SK-N-SH (cell line): Measurements from ENCODE around the gene GNAT1. TPM values are rescaled to one million over a fixed set of nuclear protein-coding genes. Genes with fewer than 3 reads are reported as not detected.

Source experiments
- CTCF ChIA-PET: fragments of 300-600, 350-600 bp; formaldehyde crosslinking; extraction: SDS; loops from one replicate; lab custom pipeline; 2021; lab: Yijun Ruan, JAX
- POLR2A ChIA-PET: fragments of 350-600 bp; sonication (Branson Sonifier 250); formaldehyde crosslinking; extraction: SDS; loops from one replicate; lab custom pipeline; 2020; ENCODE audit warnings: antibody characterized with exemption, inconsistent platforms; lab: Yijun Ruan, JAX
- DNase-seq: peaks from one replicate; pipeline ENCODE4 v3.0.0; 2012
- H2AFZ ChIP-seq: fragments of 200-600 bp; sonication (generic); 2 replicates; pipeline ENCODE4 v1.8.1; 2016; ENCODE audit warnings: antibody characterized with exemption, mild to moderate bottlenecking, low read depth
- H3F3A ChIP-seq: fragments of 200-600 bp; sonication (generic); replicated peaks from 2 replicates; pipeline ENCODE3; 2016; ENCODE audit warnings: antibody characterized with exemption, mild to moderate bottlenecking; ENCODE audit not compliant: insufficient read depth
- H3K27ac ChIP-seq, 2 experiments: fragments of 200-500 bp in 1 of 2; fragments of 200-600 bp in 1 of 2; sonication (Bioruptor generic) in 1 of 2; sonication (generic), shearing (Covaris generic) in 1 of 2; 2 replicates each; pipeline versions ENCODE4 v1.5.1 to v1.6.1; 2014 to 2016; ENCODE audit warnings: low read depth in 2 of 2, inconsistent platforms in 1 of 2, low read length in 1 of 2, mild to moderate bottlenecking in 1 of 2, mixed read lengths in 1 of 2
- H3K27me3 ChIP-seq: fragments of 200-600 bp; sonication (generic), shearing (Covaris generic); 2 replicates; pipeline ENCODE4 v1.6.1; 2016; ENCODE audit warnings: mixed run types; ENCODE audit not compliant: insufficient read depth
- H3K36me3 ChIP-seq, 2 experiments: fragments of 200-500 bp in 1 of 2; fragments of 200-600 bp in 1 of 2; sonication (Bioruptor generic) in 1 of 2; sonication (generic) in 1 of 2; replicated peaks in 1 of 2; 2 replicates each; pipeline versions ENCODE3 to v1.5.1; 2014 to 2016; ENCODE audit warnings: low read length in 1 of 2, mild to moderate bottlenecking in 1 of 2; ENCODE audit not compliant: insufficient read depth in 2 of 2, control insufficient read depth in 1 of 2
- H3K4me1 ChIP-seq, 2 experiments: fragments of 200-500 bp in 1 of 2; fragments of 200-600 bp in 1 of 2; sonication (Bioruptor generic) in 1 of 2; sonication (generic), shearing (Covaris generic) in 1 of 2; 2 replicates each; pipeline versions ENCODE4 v1.5.1 to v1.6.1; 2014 to 2016; ENCODE audit warnings: low read depth in 1 of 2, low read length in 1 of 2, mixed run types in 1 of 2; ENCODE audit not compliant: insufficient read depth in 2 of 2, control insufficient read depth in 1 of 2
- H3K4me2 ChIP-seq: fragments of 200-600 bp; sonication (generic), shearing (Covaris generic); 2 replicates; pipeline ENCODE4 v1.6.1; 2017; ENCODE audit warnings: mixed run types
- H3K4me3 ChIP-seq, 2 experiments: fragments of 200-500 bp in 1 of 2; fragments of 200-600 bp in 1 of 2; sonication (Bioruptor generic) in 1 of 2; sonication (generic), shearing (Covaris generic) in 1 of 2; 2 replicates each; pipeline versions ENCODE4 v1.5.1 to v1.8.1; 2014 to 2016; ENCODE audit warnings: low read depth in 2 of 2, inconsistent platforms in 1 of 2, low read length in 1 of 2, mild to moderate bottlenecking in 1 of 2, mixed read lengths in 1 of 2, moderate library complexity in 1 of 2
- H3K79me2 ChIP-seq: fragments of 200-600 bp; sonication (generic); 2 replicates; pipeline ENCODE4 v1.8.1; 2017; ENCODE audit warnings: mild to moderate bottlenecking; ENCODE audit not compliant: insufficient read depth
- H3K9ac ChIP-seq: fragments of 200-600 bp; sonication (generic); 2 replicates; pipeline ENCODE4 v1.6.1; 2017; ENCODE audit warnings: mixed run types
- H3K9me2 ChIP-seq: fragments of 200-600 bp; sonication (generic); 2 replicates; pipeline ENCODE4 v1.6.1; 2017; ENCODE audit warnings: mixed run types
- H3K9me3 ChIP-seq: fragments of 200-600 bp; sonication (generic); 2 replicates; pipeline ENCODE4 v1.6.1; 2017; ENCODE audit warnings: mixed run types, mild to moderate bottlenecking, moderate library complexity
- H4K20me1 ChIP-seq: fragments of 200-600 bp; sonication (generic); 2 replicates; pipeline ENCODE4 v1.6.1; 2017; ENCODE audit warnings: mild to moderate bottlenecking, mixed run types; ENCODE audit not compliant: insufficient read depth
- CHD2 ChIP-seq: fragments of 150-350 bp; IDR thresholded peaks from 2 replicates; pipeline ENCODE4 v1.6.1; 2018; ENCODE audit warnings: low read length; ENCODE audit not compliant: partially characterized antibody
- CTCF ChIP-seq: fragments of 200-600 bp; sonication (generic); IDR thresholded peaks from 2 replicates; pipeline ENCODE4 v1.6.1; 2017; ENCODE audit warnings: antibody characterized with exemption, mild to moderate bottlenecking, moderate library complexity
- EP300 ChIP-seq, 2 experiments: IDR thresholded peaks; 2 replicates each; pipeline versions ENCODE4 v1.4.0 to v1.6.1; 2012; ENCODE audit warnings: borderline replicate concordance in 1 of 2, low read depth in 1 of 2, low read length in 1 of 2
- FOSL2 ChIP-seq: IDR thresholded peaks from 2 replicates; pipeline ENCODE4 v1.4.0; 2012; ENCODE audit warnings: low read depth, mild to moderate bottlenecking, moderate library complexity, borderline replicate concordance
- FOXJ3 ChIP-seq: sonication (generic); formaldehyde crosslinking; IDR thresholded peaks from 2 replicates; pipeline ENCODE4 v1.5.1; 2020; ENCODE audit warnings: mild to moderate bottlenecking, missing genetic modification reagents
- GABPA ChIP-seq: IDR thresholded peaks from 2 replicates; pipeline ENCODE4 v1.4.0; 2012; ENCODE audit warnings: low read depth, mild to moderate bottlenecking
- JUND ChIP-seq: IDR thresholded peaks from 2 replicates; pipeline ENCODE4 v1.4.0; 2012
- MEF2A ChIP-seq: IDR thresholded peaks from 2 replicates; pipeline ENCODE4 v1.4.0; 2012; ENCODE audit warnings: low read depth, borderline replicate concordance
- NFIC ChIP-seq: IDR thresholded peaks from 2 replicates; pipeline ENCODE4 v1.4.0; 2012; ENCODE audit warnings: borderline replicate concordance
- NRF1 ChIP-seq: IDR thresholded peaks from 2 replicates; pipeline ENCODE4 v1.6.1; 2012; ENCODE audit warnings: low read depth, mild to moderate bottlenecking, low read length
- PBX3 ChIP-seq: IDR thresholded peaks from 2 replicates; pipeline ENCODE4; 2012
- POLR2AphosphoS5 ChIP-seq: IDR thresholded peaks from 2 replicates; pipeline ENCODE4 v1.6.1; 2012; ENCODE audit warnings: low read depth, low read length
- RAD21 ChIP-seq: IDR thresholded peaks from 2 replicates; pipeline ENCODE4 v1.6.1; 2012; ENCODE audit warnings: mild to moderate bottlenecking, low read length
- RFX5 ChIP-seq: IDR thresholded peaks from 2 replicates; pipeline ENCODE4 v1.6.1; 2012; ENCODE audit warnings: mild to moderate bottlenecking, improper control_type of control experiment, low read length
- SIN3A ChIP-seq: IDR thresholded peaks from 2 replicates; pipeline ENCODE4 v1.6.1; 2012; ENCODE audit warnings: low read depth, mild to moderate bottlenecking, low read length, moderate library complexity, borderline replicate concordance
- SMC3 ChIP-seq: IDR thresholded peaks from 2 replicates; pipeline ENCODE4 v1.6.1; 2012; ENCODE audit warnings: low read depth, low read length, improper control_type of control experiment
- TAF1 ChIP-seq: IDR thresholded peaks from 2 replicates; pipeline ENCODE4 v1.6.1; 2012; ENCODE audit warnings: low read depth, mild to moderate bottlenecking, low read length, moderate library complexity, borderline replicate concordance
- TCF12 ChIP-seq: IDR thresholded peaks from 2 replicates; pipeline ENCODE4 v1.4.0; 2012
- USF1 ChIP-seq: IDR thresholded peaks from 2 replicates; pipeline ENCODE4 v1.4.0; 2012; ENCODE audit warnings: low read depth, borderline replicate concordance
- USF2 ChIP-seq: fragments of 150-350 bp; IDR thresholded peaks from 2 replicates; pipeline ENCODE4 v1.6.1; 2017; ENCODE audit warnings: antibody characterized with exemption, low read length, low read depth, borderline replicate concordance
- WGBS: methylation state at CpG from one replicate; pipeline ENCODE4 v1.1.6; 2017; ENCODE audit warnings: low lambda C conversion rate; 5-methylcytosine and 5-hydroxymethylcytosine counted together
- polyA plus RNA-seq, 3 experiments: library from polyadenylated mRNA; depleted of rRNA; stranded (reverse); fragments of >200 nt; gene quantifications; 2 replicates each; pipeline ENCODE4 v1.2.3, GENCODE V29; 2012

GNAT1 gene
- polyA plus RNA-seq, 1 of the 3 experiments (the other 2 are of a cell fraction), result not detected

- Histone ChIP-seq H3K79me2 (no peaks in the 10 kb centered on the region), H3K27ac (no peak overlapping the region), H3K4me3 (no peak overlapping the region)
- no peak for DNase-seq
- TF ChIP-seq NRF1 (no peak), RFX5 (no peak), CHD2 (no peak), FOSL2 (no peak), TCF12 (no peak), FOXJ3 (CRISPR knock-in tag) (no peak), POLR2AphosphoS5 (no peak), RAD21 (no peak), SIN3A (no peak), GABPA (no peak), NFIC (no peak), PBX3 (no peak), USF2 (no peak), JUND (no peak), MEF2A (no peak)
- TF ChIP-seq, all 33 proteins: peak for 0
- Histone ChIP-seq H3K4me2 (no peak overlapping the region), H2AFZ (no peak overlapping the region), H3K36me3 (no peaks in the 10 kb centered on the region), H3K27me3 (peaks cover 51% of the 10 kb centered on the region), H3F3A (peaks cover 4% of the 10 kb centered on the region), H4K20me1 (no peaks in the 10 kb centered on the region), H3K4me1 (peaks cover 0 to 17% of the 10 kb centered on the region in 2 experiments; a peak in 1 of 4 replicates), H3K9me2 (no peaks in the 10 kb centered on the region), H3K9ac (no peak overlapping the region), H3K9me3 (no peaks in the 10 kb centered on the region)
- ChIA-PET CTCF (interaction anchor here (1.2 to 23.1 kb wide), 13 partner anchors 10 to 356 kb away, joined by 3 to 1375 read pairs (median 18); partner anchors contain the start of genes GNAI2, LSMEM2, SEMA3B and SLC38A3), POLR2A (interaction anchor here (1.0 to 1.5 kb wide), 2 partner anchors 9 to 22 kb away, joined by 3 to 4 read pairs; partner anchors contain the start of gene SLC38A3)
- 20% methylated on average over 1 of the region's 4 CpGs for WGBS
Measured at GRCh38 chr3:50195501-50196252, 4.3 kb downstream of the GNAT1 start.

GRCh38 chr3:50196253-50196801 is 4.9 kb downstream of the GNAT1 start:
- Histone ChIP-seq H4K20me1 (no peaks in the 10 kb centered on the region), H3K27me3 (peaks cover 51% of the 10 kb centered on the region), H3K4me1 (peaks cover 0 to 17% of the 10 kb centered on the region in 2 experiments; a peak in 1 of 4 replicates), H3K36me3 (no peaks in the 10 kb centered on the region), H3K27ac (no peak overlapping the region), H3K9me3 (no peaks in the 10 kb centered on the region), H3F3A (peaks cover 4% of the 10 kb centered on the region), H3K4me3 (no peak overlapping the region), H2AFZ (no peak overlapping the region), H3K9ac (no peak overlapping the region), H3K79me2 (no peaks in the 10 kb centered on the region), H3K9me2 (no peaks in the 10 kb centered on the region), H3K4me2 (no peak overlapping the region)
- CTCF ChIA-PET, result interaction anchor here (3.1 to 23.1 kb wide), 6 partner anchors 10 to 78 kb away, joined by 18 to 1375 read pairs (median 138); partner anchors contain the start of genes GNAI2, LSMEM2, SEMA3B and SLC38A3
- no peak for DNase-seq
- POLR2A ChIA-PET, result interaction anchor here (1.0 to 1.5 kb wide), 2 partner anchors 8 to 21 kb away, joined by 3 to 4 read pairs; partner anchors contain the start of gene SLC38A3
- WGBS, result 51% methylated on average over 6 of the region's 6 CpGs
- no peak for TF ChIP-seq JUND
- TF ChIP-seq TCF12, result no peak
- no peak for TF ChIP-seq CTCF
- no peak for TF ChIP-seq USF2
- no peak for TF ChIP-seq TAF1
- no peak for TF ChIP-seq SMC3
- no peak for TF ChIP-seq GABPA
- TF ChIP-seq MEF2A, result no peak
- no peak for TF ChIP-seq SIN3A
- no peak for TF ChIP-seq FOSL2
- TF ChIP-seq NFIC, result no peak
- TF ChIP-seq USF1, result no peak
- TF ChIP-seq FOXJ3 (CRISPR knock-in tag), result no peak
- no peak for TF ChIP-seq EP300 (IDR thresholded peaks at IDR 0.05; ENCODE audit: borderline replicate concordance in 1 of 2, low read depth in 1 of 2, low read length in 1 of 2)
- TF ChIP-seq RFX5, result no peak
